Measurements from ENCODE around the gene HDAC4. TPM values are rescaled to one million over a fixed set of nuclear protein-coding genes. Genes with fewer than 3 reads are reported as not detected.
A peak's percentile ranks its signal among the peaks of the same experiment; 100 is the strongest.

The HDAC4 gene
- total and polyA plus RNA-seq, 2 of the 8 experiments (the other 6 are each of a cell fraction or from before 2014, with no cell fraction given) = 15.4 to 31.5 TPM

DNA sequence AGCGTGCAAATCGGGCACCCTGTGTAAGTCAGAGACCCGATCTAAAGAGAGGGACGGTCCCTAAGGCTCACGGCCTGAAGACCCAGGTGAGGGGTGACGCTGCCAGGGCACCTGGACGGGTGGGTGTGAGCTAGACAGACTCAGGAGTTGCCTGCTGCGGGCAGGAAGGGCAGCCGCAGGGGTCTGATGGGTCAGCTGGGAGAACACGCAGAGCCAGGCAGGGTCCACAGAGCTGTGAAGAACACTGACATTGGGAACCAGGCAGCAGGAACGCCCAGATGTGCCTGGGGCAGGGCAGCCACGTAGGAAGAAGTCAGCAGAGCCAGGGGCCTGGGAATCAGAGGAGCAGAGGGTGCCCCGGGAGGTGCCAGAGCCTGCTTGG is 25.9 kb downstream of the HDAC4 start:
- no peak overlapping the region for H3K9ac ChIP-seq (replicated peaks in 1 of 4; ENCODE audit: extremely low read depth in 1 of 4, low read depth in 3 of 4, low read length in 3 of 4)
- FAIRE-seq (no peak), DNase-seq (ENCODE audit: low read depth in 1 of 2, low spot score in 2 of 2) (no peak)
- 0 out of 2 replicates have a peak overlapping the region, but pooled peaks have one; percentile 17 for H2BK12ac ChIP-seq (ENCODE audit: low read depth, low read length)
- H3K23ac ChIP-seq (ENCODE audit: insufficient read length) = no peak overlapping the region
- peaks cover 26% of the 10 kb centered on the region for H3K79me1 ChIP-seq (ENCODE audit: low read depth, low read length)
- H4K91ac ChIP-seq (replicated peaks; ENCODE audit: insufficient read length, low read length) = no peak overlapping the region
- no peak overlapping the region for H3K27ac ChIP-seq (ENCODE audit: low read depth, low read length)
- peaks cover 14 to 40% of the 10 kb centered on the region in 2 experiments for H4K20me1 ChIP-seq (replicated peaks in 1 of 2; ENCODE audit: control insufficient read depth in 1 of 2, insufficient read depth in 2 of 2, low read length in 2 of 2)
- peaks cover 2 to 80% of the 10 kb centered on the region in 2 experiments; a peak in 3 of 4 replicates for H3K79me2 ChIP-seq (ENCODE audit: control insufficient read depth in 1 of 2, insufficient read depth in 2 of 2, low read length in 2 of 2)
- no peak overlapping the region for H2BK120ac ChIP-seq (replicated peaks; ENCODE audit: low read depth, low read length)
- no peak overlapping the region for H2BK20ac ChIP-seq (ENCODE audit: low read length)
- peaks cover 4% of the 10 kb centered on the region; the same call in 1 of the 2 replicates for H3K23me2 ChIP-seq (ENCODE audit: low read depth, low read length)
- no peak overlapping the region for H3K4me3 ChIP-seq (ENCODE audit: extremely low read depth in 1 of 4, insufficient read depth in 2 of 4, low read depth in 3 of 4, low read length in 4 of 4)
- H3K27me3 ChIP-seq (replicated peaks in 1 of 4; ENCODE audit: control insufficient read depth in 3 of 4, extremely low read depth in 1 of 4, insufficient read depth in 3 of 4, low read length in 3 of 4) = no peaks in the 10 kb centered on the region
- no peak overlapping the region for H2AFZ ChIP-seq (ENCODE audit: low read length)
- no peak overlapping the region for H3K56ac ChIP-seq (replicated peaks; ENCODE audit: insufficient read length, low read depth, low read length)
- no peak overlapping the region for H3K14ac ChIP-seq (ENCODE audit: insufficient read length)
- H3K4me1 ChIP-seq (replicated peaks in 1 of 4; ENCODE audit: control insufficient read depth in 3 of 4, insufficient read depth in 4 of 4, low read length in 3 of 4) = peaks cover 0 to 1% (median 0%) of the 10 kb centered on the region in 4 experiments; a peak in 1 of 7 replicates
- POLR2A ChIA-PET (ENCODE audit: partially characterized antibody) = no interaction called here
- H2BK5ac ChIP-seq (ENCODE audit: low read depth, low read length) = no peak overlapping the region
- no peak overlapping the region for H3K4ac ChIP-seq (replicated peaks; ENCODE audit: insufficient read length, low read depth, low read length)
- no peak overlapping the region for H2BK15ac ChIP-seq (ENCODE audit: low read length)
- no peak overlapping the region for H4K8ac ChIP-seq (ENCODE audit: extremely low read depth, insufficient read depth, low read length)
- H2AK5ac ChIP-seq (ENCODE audit: low read depth, low read length) = no peak overlapping the region
- no peaks in the 10 kb centered on the region for H3K36me3 ChIP-seq (ENCODE audit: control insufficient read depth in 2 of 4, insufficient read depth in 4 of 4, low read length in 3 of 4)
- H3K18ac ChIP-seq (ENCODE audit: extremely low read depth, low read length) = no peak overlapping the region
- no peak overlapping the region for H4K5ac ChIP-seq (ENCODE audit: insufficient read length, low read depth, low read length)
- H3K9me3 ChIP-seq (ENCODE audit: insufficient read depth in 2 of 2, low read depth in 1 of 2, low read length in 1 of 2) = no peaks in the 10 kb centered on the region
- H3K4me2 ChIP-seq (ENCODE audit: insufficient read depth in 1 of 2, low read depth in 2 of 2, low read length in 2 of 2) = no peak overlapping the region
- 95% methylated on average over 8 of the region's 13 CpGs; no CpG with 5 or more reads in 1 of the 2 experiments for WGBS, 2 experiments (ENCODE audit: extremely low coverage in 1 of 2, insufficient coverage in 1 of 2, insufficient read length in 1 of 2, insufficient replicate concordance in 2 of 2, low coverage in 1 of 2, low lambda C conversion rate in 2 of 2, missing lambda C conversion rate in 1 of 2)
- CTCF ChIA-PET (ENCODE audit: partially characterized antibody) = no interaction called here
- TF ChIP-seq ASH2L (IDR thresholded peaks at IDR 0.05; ENCODE audit: low read length) = no peak
- TF ChIP-seq CEBPB (IDR thresholded peaks at IDR 0.05; ENCODE audit: low read depth, low read length) = no peak
- no peak for TF ChIP-seq SP4 (IDR thresholded peaks at IDR 0.05; ENCODE audit: low read length)
- TF ChIP-seq BRCA1 (IDR thresholded peaks at IDR 0.05; ENCODE audit: low read depth, low read length) = no peak
- TF ChIP-seq KDM5A (IDR thresholded peaks at IDR 0.05; ENCODE audit: low read length) = no peak
- TF ChIP-seq, protein P1, sequence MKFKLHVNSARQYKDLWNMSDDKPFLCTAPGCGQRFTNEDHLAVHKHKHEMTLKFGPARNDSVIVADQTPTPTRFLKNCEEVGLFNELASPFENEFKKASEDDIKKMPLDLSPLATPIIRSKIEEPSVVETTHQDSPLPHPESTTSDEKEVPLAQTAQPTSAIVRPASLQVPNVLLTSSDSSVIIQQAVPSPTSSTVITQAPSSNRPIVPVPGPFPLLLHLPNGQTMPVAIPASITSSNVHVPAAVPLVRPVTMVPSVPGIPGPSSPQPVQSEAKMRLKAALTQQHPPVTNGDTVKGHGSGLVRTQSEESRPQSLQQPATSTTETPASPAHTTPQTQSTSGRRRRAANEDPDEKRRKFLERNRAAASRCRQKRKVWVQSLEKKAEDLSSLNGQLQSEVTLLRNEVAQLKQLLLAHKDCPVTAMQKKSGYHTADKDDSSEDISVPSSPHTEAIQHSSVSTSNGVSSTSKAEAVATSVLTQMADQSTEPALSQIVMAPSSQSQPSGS (IDR thresholded peaks at IDR 0.05; ENCODE audit: low read length) = no peak
- TF ChIP-seq, protein P2, sequence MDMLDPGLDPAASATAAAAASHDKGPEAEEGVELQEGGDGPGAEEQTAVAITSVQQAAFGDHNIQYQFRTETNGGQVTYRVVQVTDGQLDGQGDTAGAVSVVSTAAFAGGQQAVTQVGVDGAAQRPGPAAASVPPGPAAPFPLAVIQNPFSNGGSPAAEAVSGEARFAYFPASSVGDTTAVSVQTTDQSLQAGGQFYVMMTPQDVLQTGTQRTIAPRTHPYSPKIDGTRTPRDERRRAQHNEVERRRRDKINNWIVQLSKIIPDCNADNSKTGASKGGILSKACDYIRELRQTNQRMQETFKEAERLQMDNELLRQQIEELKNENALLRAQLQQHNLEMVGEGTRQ (IDR thresholded peaks at IDR 0.05; ENCODE audit: low read length) = no peak
- TF ChIP-seq HDAC2 (IDR thresholded peaks at IDR 0.05; ENCODE audit: borderline replicate concordance in 1 of 2, low read depth in 2 of 2, low read length in 2 of 2) = no peak
- TF ChIP-seq, protein P3, sequence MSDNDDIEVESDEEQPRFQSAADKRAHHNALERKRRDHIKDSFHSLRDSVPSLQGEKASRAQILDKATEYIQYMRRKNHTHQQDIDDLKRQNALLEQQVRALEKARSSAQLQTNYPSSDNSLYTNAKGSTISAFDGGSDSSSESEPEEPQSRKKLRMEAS (IDR thresholded peaks at IDR 0.05) = no peak
- no peak for TF ChIP-seq CHD2 (IDR thresholded peaks at IDR 0.05; ENCODE audit: low read length)
- TF ChIP-seq PHF8 (conservative IDR thresholded peaks at IDR 0.05; ENCODE audit: low read depth, low read length) = no peak

Data from H1 (cell line).